Right ventricle myocardium superior (tissue), 1 donor: ENCODE results near the gene ILF3. TPM values are rescaled to one million over a fixed set of nuclear protein-coding genes. Genes with fewer than 3 reads are reported as not detected.
"Not testable (repeated sequence)": the region's sequence is repeated elsewhere in the genome, so short reads cannot be mapped to it uniquely, and the experiment has no call there.

Experiments used
- ATAC-seq: fragments of 200-7000 bp; cut with Tn5 transposase; one replicate; pipeline ENCODE4 v1.9.1; 2020; ENCODE audit warnings: mild to moderate bottlenecking; ENCODE audit not compliant: poor library complexity
- DNase-seq: peaks from one replicate; pipeline ENCODE4 v3.0.0-alpha.2; 2020
- intact Hi-C: fragments of 100-400 bp; cut with DNase I; formaldehyde crosslinking; loops from one replicate; pipeline ENCODE4 v1.11.2; 2022
- total RNA-seq: library from RNA; stranded (reverse); fragmentation: NEBNext Ultra II Directional; extraction: Animal tissue kit (Norgen Biotek cat#: 25700); gene quantifications from one replicate; pipeline ENCODE4 v1.2.1, GENCODE V29; 2021
- donor health status: DM: no; HTN: yes; CAD: no; lungs with severe emphysema.

The ILF3 gene
- total RNA-seq, 1 donor from 2014 or later, result 91.7 TPM

GRCh38 chr19:10639836-10640235 lies 14.3 kb upstream of the ILF3 start:
- no peak for DNase-seq
- intact Hi-C loops, result no loop called here
- ATAC-seq, result no peak

- intact Hi-C loops, result no loop called here
- ATAC-seq (no peak), DNase-seq (no peak)
These were observed 13.8 kb upstream of the ILF3 start for GRCh38 chr19:10640361-10640760.

- ATAC-seq (no peak), DNase-seq (no peak)
- intact Hi-C loops, result no loop called here
These were observed 12.9 kb upstream of the ILF3 start for GRCh38 chr19:10641248-10641647.

- ATAC-seq (no peak), DNase-seq (no peak)
- intact Hi-C loops, result no loop called here
These were observed 11.5 kb upstream of the ILF3 start for GRCh38 chr19:10642473-10643171.

GRCh38 chr19:10643172-10643967 lies 10.8 kb upstream of the ILF3 start:
- intact Hi-C loops, result no loop called here
- DNase-seq, result no peak
- ATAC-seq, result no peak

- no peak for DNase-seq
- intact Hi-C loops, result loop anchor here (2.0 kb wide), 1 partner anchor 63 kb away; no protein-coding TSS in a partner anchor
- ATAC-seq, result no peak
These were observed 10.2 kb upstream of the ILF3 start for GRCh38 chr19:10643968-10644259.

- peak; percentile 93 for ATAC-seq
- DNase-seq, result peak; percentile 90
- intact Hi-C loops, result loop anchor here (2.0 kb wide), 1 partner anchor 64 kb away; no protein-coding TSS in a partner anchor
These were observed 9.7 kb upstream of the ILF3 start for GRCh38 chr19:10644260-10645007.

- intact Hi-C loops, result no loop called here
- peak; percentile 28 for ATAC-seq
- DNase-seq, result no peak
These were observed 7.5 kb upstream of the ILF3 start for GRCh38 chr19:10646456-10647159.

- DNase-seq, result no peak
- intact Hi-C loops, result no loop called here
- no peak for ATAC-seq
These were observed 5.8 kb upstream of the ILF3 start for GRCh38 chr19:10648360-10648759.

- DNase-seq (no peak), ATAC-seq (no peak)
- intact Hi-C loops, result no loop called here
These were observed 2.3 kb upstream of the ILF3 start for GRCh38 chr19:10651851-10652250.

GRCh38 chr19:10653482-10653731 lies 739 bp upstream of the ILF3 start:
- DNase-seq, result no peak
- peak; percentile 6 for ATAC-seq
- intact Hi-C loops, result no loop called here

GRCh38 chr19:10654610-10655456 lies 687 bp downstream of the ILF3 start:
- intact Hi-C loops, result loop anchor here (5.0 kb wide), 1 partner anchor 212 kb away; no protein-coding TSS in a partner anchor
- ATAC-seq (peak; percentile 40), DNase-seq (peak; percentile 55)

- ATAC-seq, result no peak
- intact Hi-C loops, result loop anchor here (5.0 kb wide), 1 partner anchor 212 kb away; no protein-coding TSS in a partner anchor
- no peak for DNase-seq
These were observed 1.5 kb downstream of the ILF3 start for GRCh38 chr19:10655457-10656312.

- DNase-seq, result no peak
- intact Hi-C loops, result no loop called here
- ATAC-seq, result no peak
These were observed 6.2 kb downstream of the ILF3 start for GRCh38 chr19:10660346-10660745.

GRCh38 chr19:10661946-10662345 lies 7.8 kb downstream of the ILF3 start:
- ATAC-seq, result no peak
- intact Hi-C loops, result no loop called here
- DNase-seq, result no peak

- intact Hi-C loops, result no loop called here
- ATAC-seq (no peak), DNase-seq (peak; percentile 16)
These were observed 8.5 kb downstream of the ILF3 start for GRCh38 chr19:10662384-10663251.

GRCh38 chr19:10663252-10663563 lies 9.1 kb downstream of the ILF3 start:
- DNase-seq, result peak; percentile 11
- ATAC-seq, intact Hi-C loops: not testable (repeated sequence)
